Glutamatergic neuron (in vitro differentiated cells): ENCODE data around the gene MFSD11. TPM values are rescaled to one million over a fixed set of nuclear protein-coding genes. Genes with fewer than 3 reads are reported as not detected.
"Not testable (repeated sequence)": the region's sequence is repeated elsewhere in the genome, so short reads cannot be mapped to it uniquely, and the experiment has no call there.

Experiments used
- DNase-seq: peaks from one replicate; pipeline ENCODE4 v3.0.0; 2022
- H3K27ac Mint-ChIP-seq: one replicate; pipeline ENCODE4 v1.8.0; 2020; ENCODE audit warnings: mild to moderate bottlenecking, mixed read lengths, inconsistent platforms; ENCODE audit not compliant: unreplicated experiment
- H3K27me3 Mint-ChIP-seq: one replicate; pipeline ENCODE4 v1.8.0; 2020; ENCODE audit warnings: mild to moderate bottlenecking, moderate library complexity, mixed read lengths, inconsistent platforms; ENCODE audit not compliant: unreplicated experiment
- H3K36me3 Mint-ChIP-seq: one replicate; pipeline ENCODE4 v1.8.0; 2020; ENCODE audit warnings: mild to moderate bottlenecking, mixed read lengths, inconsistent platforms; ENCODE audit not compliant: unreplicated experiment
- H3K4me1 Mint-ChIP-seq: one replicate; pipeline ENCODE4 v1.8.0; 2020; ENCODE audit warnings: mild to moderate bottlenecking, low read depth, mixed read lengths, inconsistent platforms; ENCODE audit not compliant: unreplicated experiment
- H3K4me3 Mint-ChIP-seq: one replicate; pipeline ENCODE4 v1.8.0; 2020; ENCODE audit warnings: mild to moderate bottlenecking, mixed read lengths, inconsistent platforms; ENCODE audit not compliant: unreplicated experiment
- H3K9me3 Mint-ChIP-seq: one replicate; pipeline ENCODE4 v1.8.0; 2020; ENCODE audit warnings: mild to moderate bottlenecking, moderate library complexity, mixed read lengths, inconsistent platforms; ENCODE audit not compliant: unreplicated experiment
- CTCF ChIP-seq: fragments of 200-600 bp; sonication (generic); IDR thresholded peaks from one replicate; pipeline ENCODE4 v1.5.0; 2021; ENCODE audit not compliant: partially characterized antibody, unreplicated experiment
- total RNA-seq: library from RNA; stranded (reverse); fragmentation: NEBNext Ultra II Directional; extraction: Animal tissue kit (Norgen Biotek cat#: 25700); gene quantifications from one replicate; pipeline ENCODE4 v1.2.1, GENCODE V29; 2021; ENCODE audit not compliant: unreplicated experiment

Gene MFSD11
- total RNA-seq, 1 donor from 2014 or later = 33.7 TPM

- H3K27me3 Mint-ChIP-seq = peaks cover 4% of the 10 kb centered on the region
- DNase-seq = no peak
- TF ChIP-seq CTCF = no peak
- peaks cover 34% of the 10 kb centered on the region for H3K4me1 Mint-ChIP-seq
- H3K9me3 Mint-ChIP-seq = peaks cover 10% of the 10 kb centered on the region
- H3K36me3 Mint-ChIP-seq = no peaks in the 10 kb centered on the region
- H3K4me3 Mint-ChIP-seq = peak overlapping the region; percentile 49
- H3K27ac Mint-ChIP-seq = peak overlapping the region; percentile 62
These were observed 46.3 kb upstream of the MFSD11 start for GRCh38 chr17:76691379-76692191.

GRCh38 chr17:76695059-76695831 lies 42.7 kb upstream of the MFSD11 start:
- peaks cover 34% of the 10 kb centered on the region for H3K4me1 Mint-ChIP-seq
- TF ChIP-seq CTCF = no peak
- peaks cover 6% of the 10 kb centered on the region for H3K27me3 Mint-ChIP-seq
- peak overlapping the region; percentile 90 for H3K27ac Mint-ChIP-seq
- no peaks in the 10 kb centered on the region for H3K36me3 Mint-ChIP-seq
- H3K9me3 Mint-ChIP-seq = peaks cover 16% of the 10 kb centered on the region
- DNase-seq = no peak
- peak overlapping the region; percentile 52 for H3K4me3 Mint-ChIP-seq

DNA sequence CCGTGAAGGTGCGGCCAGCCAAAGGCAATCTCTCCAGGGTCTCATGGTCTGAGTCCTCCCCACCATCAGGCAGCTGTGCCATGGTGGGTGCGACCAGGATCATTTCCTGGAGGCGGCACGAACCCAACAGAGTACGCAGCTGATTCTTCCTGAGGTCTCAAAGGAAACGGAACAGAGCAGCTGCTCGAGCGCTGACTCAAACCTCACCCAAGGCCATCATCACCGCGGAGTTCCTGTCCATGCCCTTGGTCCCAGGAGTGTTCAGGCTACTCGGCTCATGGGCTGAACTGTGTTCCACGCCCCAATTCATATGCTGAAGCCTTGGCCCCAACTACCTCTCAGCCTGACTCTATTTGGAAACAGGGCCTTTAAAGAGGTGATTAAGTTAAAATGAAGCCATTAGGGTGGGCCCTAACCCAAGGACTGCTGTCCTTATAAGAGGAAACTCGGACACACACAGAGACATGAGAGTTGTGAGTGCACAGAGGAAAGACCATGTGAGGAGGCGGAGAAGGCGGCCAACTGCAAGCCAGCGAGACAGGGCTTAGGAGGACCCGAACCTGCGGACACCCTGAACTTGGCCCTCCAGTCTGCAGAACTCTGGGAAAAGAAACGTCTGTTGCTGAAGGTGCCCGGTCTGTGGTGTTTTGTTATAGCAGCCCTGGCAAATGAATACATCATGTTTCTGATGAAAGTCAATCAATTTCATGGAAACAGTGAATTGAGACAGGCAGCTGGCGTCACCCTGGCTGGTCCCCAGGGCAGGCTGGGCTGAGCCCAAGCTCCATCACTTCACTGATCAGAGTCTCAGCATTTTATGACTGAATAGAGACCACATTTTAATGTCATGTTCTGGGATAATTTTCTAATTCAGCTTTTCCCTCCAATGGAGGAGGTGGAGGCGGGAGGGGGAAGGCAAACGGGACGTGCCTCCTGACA lies 40.9 kb upstream of the MFSD11 start:
- DNase-seq = peak; percentile 40

GRCh38 chr17:76697702-76698465 lies 40.0 kb upstream of the MFSD11 start:
- no peak for TF ChIP-seq CTCF
- peaks cover 44% of the 10 kb centered on the region for H3K4me1 Mint-ChIP-seq
- peaks cover 20% of the 10 kb centered on the region for H3K9me3 Mint-ChIP-seq
- DNase-seq = peak; percentile 65
- H3K27me3 Mint-ChIP-seq = peaks cover 6% of the 10 kb centered on the region
- peak overlapping the region; percentile 98 for H3K27ac Mint-ChIP-seq
- H3K36me3 Mint-ChIP-seq = no peaks in the 10 kb centered on the region
- peak overlapping the region; percentile 86 for H3K4me3 Mint-ChIP-seq

More for the DNA sequence above, 40.9 kb upstream of the MFSD11 start:
- Mint-ChIP-seq H3K27me3 (peaks cover 6% of the 10 kb centered on the region), H3K9me3 (peaks cover 20% of the 10 kb centered on the region), H3K4me1 (peaks cover 43% of the 10 kb centered on the region), H3K27ac (peak overlapping the region; percentile 98), H3K4me3 (peak overlapping the region; percentile 86), H3K36me3 (no peaks in the 10 kb centered on the region)
- TF ChIP-seq CTCF = no peak

DNA sequence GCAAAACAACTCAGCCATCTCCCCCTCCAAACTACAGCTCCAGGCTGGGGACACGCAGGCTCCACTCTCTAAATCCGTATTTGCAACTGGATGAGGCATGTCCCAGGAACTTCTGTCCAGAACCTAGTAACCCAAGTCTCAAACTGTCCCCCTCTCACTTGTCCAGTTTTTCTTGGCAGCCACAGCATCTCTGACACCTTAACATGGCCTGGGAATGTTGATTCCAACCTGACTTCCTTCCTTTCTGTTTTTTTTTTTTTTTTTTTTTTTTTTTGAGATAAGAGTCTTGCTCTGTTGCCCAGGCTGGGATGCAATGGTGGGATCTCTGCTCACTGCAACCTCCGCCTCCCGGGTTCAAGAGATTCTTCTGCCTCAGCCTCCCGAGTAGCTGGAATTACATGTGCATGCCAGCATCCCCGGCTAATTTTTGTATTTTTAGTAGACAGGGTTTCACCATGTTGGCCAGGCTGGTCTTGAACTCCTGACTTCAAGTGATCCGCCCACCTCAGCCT lies 39.4 kb upstream of the MFSD11 start:
- not testable (repeated sequence) for H3K36me3 Mint-ChIP-seq, DNase-seq, H3K27me3 Mint-ChIP-seq
- Mint-ChIP-seq H3K4me3 (peak overlapping the region; percentile 86), H3K27ac (peak overlapping the region; percentile 98), H3K9me3 (peaks cover 20% of the 10 kb centered on the region), H3K4me1 (peaks cover 47% of the 10 kb centered on the region)
